Activated CD8-positive, alpha-beta T cell treated with anti-CD3 and anti-CD28 coated beads for 36 hours (primary cell): ENCODE results near the gene THBS1. TPM values are rescaled to one million over a fixed set of nuclear protein-coding genes. Genes with fewer than 3 reads are reported as not detected.

Experiments
- ATAC-seq: fragments of 200-7000 bp; cut with Tn5 transposase; one replicate; pipeline ENCODE4 v1.10.0; 2021; ENCODE audit warnings: mild to moderate bottlenecking, moderate library complexity
- CTCF ChIA-PET: fragments of 350-600 bp; sonication (Branson Sonifier 250); formaldehyde crosslinking; loops from one replicate; lab custom pipeline; 2021; ENCODE audit warnings: antibody characterized with exemption; lab: Charles Lee
- POLR2A ChIA-PET: fragments of 350-600 bp; sonication (Branson Sonifier 250); formaldehyde crosslinking; loops from one replicate; lab custom pipeline; 2021; ENCODE audit warnings: antibody characterized with exemption; lab: Charles Lee
- DNase-seq: peaks from one replicate; pipeline ENCODE4 v3.0.0-alpha.2; 2020
- H3K27ac Mint-ChIP-seq: one replicate; pipeline ENCODE4 v1.8.0; 2021; ENCODE audit warnings: mild to moderate bottlenecking, mixed read lengths
- H3K27me3 Mint-ChIP-seq: one replicate; pipeline ENCODE4 v1.8.0; 2021; ENCODE audit warnings: mixed read lengths
- H3K36me3 Mint-ChIP-seq: one replicate; pipeline ENCODE4 v1.8.0; 2021; ENCODE audit warnings: low read depth, mixed read lengths
- H3K4me1 Mint-ChIP-seq: one replicate; pipeline ENCODE4 v1.8.0; 2021; ENCODE audit warnings: low read depth, mixed read lengths
- H3K4me3 Mint-ChIP-seq: one replicate; pipeline ENCODE4 v1.8.0; 2021; ENCODE audit warnings: mild to moderate bottlenecking, moderate library complexity, mixed read lengths
- H3K9me3 Mint-ChIP-seq: one replicate; pipeline ENCODE4 v1.8.0; 2021; ENCODE audit warnings: mixed read lengths
- intact Hi-C: fragments of 100-400 bp; cut with micrococcal nuclease; formaldehyde crosslinking; loops from one replicate; pipeline ENCODE4 v1.10.0; 2022
- total RNA-seq, 2 experiments: library from RNA; stranded (reverse); gene quantifications; one replicate each; pipeline ENCODE4 v1.2.3, GENCODE V29; 2021
- TF ChIP-seq, protein P1 (sequence below): fragments of 200-600 bp; IDR thresholded peaks from one replicate; pipeline ENCODE4 v1.8.0; 2022; ENCODE audit warnings: antibody characterized with exemption, mild to moderate bottlenecking

Gene THBS1
- total RNA-seq, 2 experiments from 2014 or later, result 0.54 to 1.1 TPM

- Mint-ChIP-seq H3K4me3 (no peak overlapping the region), H3K27ac (no peak overlapping the region), H3K27me3 (peaks cover 2% of the 10 kb centered on the region), H3K9me3 (no peaks in the 10 kb centered on the region), H3K36me3 (no peaks in the 10 kb centered on the region), H3K4me1 (peaks cover 6% of the 10 kb centered on the region)
- POLR2A ChIA-PET, result no interaction called here
- CTCF ChIA-PET, result no interaction called here
- intact Hi-C loops, result loop anchor here (10.0 kb wide), 1 partner anchor 68 kb away; no protein-coding TSS in a partner anchor
- TF ChIP-seq, protein P1, sequence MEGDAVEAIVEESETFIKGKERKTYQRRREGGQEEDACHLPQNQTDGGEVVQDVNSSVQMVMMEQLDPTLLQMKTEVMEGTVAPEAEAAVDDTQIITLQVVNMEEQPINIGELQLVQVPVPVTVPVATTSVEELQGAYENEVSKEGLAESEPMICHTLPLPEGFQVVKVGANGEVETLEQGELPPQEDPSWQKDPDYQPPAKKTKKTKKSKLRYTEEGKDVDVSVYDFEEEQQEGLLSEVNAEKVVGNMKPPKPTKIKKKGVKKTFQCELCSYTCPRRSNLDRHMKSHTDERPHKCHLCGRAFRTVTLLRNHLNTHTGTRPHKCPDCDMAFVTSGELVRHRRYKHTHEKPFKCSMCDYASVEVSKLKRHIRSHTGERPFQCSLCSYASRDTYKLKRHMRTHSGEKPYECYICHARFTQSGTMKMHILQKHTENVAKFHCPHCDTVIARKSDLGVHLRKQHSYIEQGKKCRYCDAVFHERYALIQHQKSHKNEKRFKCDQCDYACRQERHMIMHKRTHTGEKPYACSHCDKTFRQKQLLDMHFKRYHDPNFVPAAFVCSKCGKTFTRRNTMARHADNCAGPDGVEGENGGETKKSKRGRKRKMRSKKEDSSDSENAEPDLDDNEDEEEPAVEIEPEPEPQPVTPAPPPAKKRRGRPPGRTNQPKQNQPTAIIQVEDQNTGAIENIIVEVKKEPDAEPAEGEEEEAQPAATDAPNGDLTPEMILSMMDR, result no peak
- no peak for ATAC-seq
- no peak for DNase-seq
Observed at GRCh38 chr15:39596358-39597051, 15.6 kb downstream of the THBS1 start.

DNA sequence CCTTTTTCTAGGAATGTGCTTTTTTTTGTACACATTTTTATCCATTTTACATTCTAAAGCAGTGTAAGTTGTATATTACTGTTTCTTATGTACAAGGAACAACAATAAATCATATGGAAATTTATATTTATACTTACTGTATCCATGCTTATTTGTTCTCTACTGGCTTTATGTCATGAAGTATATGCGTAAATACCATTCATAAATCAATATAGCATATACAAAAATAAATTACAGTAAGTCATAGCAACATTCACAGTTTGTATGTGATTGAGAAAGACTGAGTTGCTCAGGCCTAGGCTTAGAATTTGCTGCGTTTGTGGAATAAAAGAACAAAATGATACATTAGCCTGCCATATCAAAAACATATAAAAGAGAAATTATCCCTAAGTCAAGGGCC, 16.5 kb downstream of the THBS1 start:
- H3K27me3 Mint-ChIP-seq, result peaks cover 2% of the 10 kb centered on the region
- TF ChIP-seq, protein P1, result no peak
- CTCF ChIA-PET, result no interaction called here

DNA sequence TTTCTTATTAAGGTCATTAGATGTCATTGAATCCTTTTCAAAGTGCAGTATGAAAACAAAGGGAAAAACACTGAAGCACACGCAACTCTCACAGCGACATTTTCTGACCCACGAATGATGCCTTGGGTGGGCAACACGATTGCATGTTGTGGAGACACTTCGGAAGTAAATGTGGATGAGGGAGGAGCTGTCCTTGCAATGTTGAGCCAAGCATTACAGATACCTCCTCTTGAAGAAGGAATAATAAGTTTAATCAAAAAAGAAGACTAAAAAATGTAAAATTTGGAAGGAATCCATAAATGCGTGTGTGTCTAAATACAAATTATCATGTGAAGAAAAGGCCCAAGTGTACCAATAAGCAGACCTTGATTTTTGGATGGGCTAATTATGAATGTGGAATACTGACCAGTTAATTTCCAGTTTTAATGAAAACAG, 16.9 kb downstream of the THBS1 start:
- Mint-ChIP-seq H3K27ac (no peak overlapping the region), H3K4me3 (no peak overlapping the region), H3K4me1 (peaks cover 6% of the 10 kb centered on the region), H3K9me3 (no peaks in the 10 kb centered on the region), H3K27me3 (peaks cover 2% of the 10 kb centered on the region), H3K36me3 (no peaks in the 10 kb centered on the region)
- ATAC-seq, result no peak
- POLR2A ChIA-PET, result no interaction called here
- intact Hi-C loops, result loop anchor here (10.0 kb wide), 1 partner anchor 67 kb away; no protein-coding TSS in a partner anchor
- CTCF ChIA-PET, result no interaction called here
- TF ChIP-seq, protein P1, result no peak
- no peak for DNase-seq

More for the DNA sequence above, 16.5 kb downstream of the THBS1 start:
- DNase-seq, result no peak
- Mint-ChIP-seq H3K27ac (no peak overlapping the region), H3K4me1 (peaks cover 6% of the 10 kb centered on the region), H3K36me3 (no peaks in the 10 kb centered on the region), H3K4me3 (no peak overlapping the region), H3K9me3 (no peaks in the 10 kb centered on the region)
- POLR2A ChIA-PET, result no interaction called here
- intact Hi-C loops, result loop anchor here (10.0 kb wide), 1 partner anchor 67 kb away; no protein-coding TSS in a partner anchor
- ATAC-seq, result no peak

DNA sequence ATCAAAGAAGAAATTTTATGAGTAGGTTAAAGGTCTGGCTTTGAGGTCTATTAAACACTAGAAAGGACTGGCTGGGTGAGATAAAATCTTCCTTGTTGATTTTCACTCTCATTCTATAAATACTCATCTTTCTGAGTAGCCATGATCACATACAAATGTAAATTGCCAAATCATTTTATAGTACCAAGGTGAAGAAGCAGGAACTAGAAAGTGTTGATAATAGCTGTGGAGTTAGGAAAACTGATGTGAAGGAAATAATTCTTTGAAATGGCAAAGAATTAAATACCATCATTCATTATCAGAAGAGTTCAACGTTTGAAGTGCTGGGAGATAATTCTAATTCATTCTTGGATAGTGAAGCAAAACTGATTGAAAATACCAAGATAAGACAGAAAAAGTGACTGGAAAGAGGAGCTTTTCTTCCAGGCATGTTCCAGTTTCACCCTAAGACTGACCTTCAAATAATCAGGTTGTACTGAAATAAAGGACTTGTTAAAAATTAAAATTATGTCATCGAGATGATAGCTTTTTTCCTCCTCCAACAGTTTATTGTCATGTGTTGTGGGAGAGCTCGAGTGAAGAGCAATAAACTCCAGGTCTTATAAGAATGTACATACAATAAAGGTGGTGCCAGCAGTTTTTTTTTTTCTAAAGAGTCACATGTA, 17.4 kb downstream of the THBS1 start:
- ChIA-PET POLR2A (no interaction called here), CTCF (no interaction called here)
- TF ChIP-seq, protein P1, result no peak
- Mint-ChIP-seq H3K4me3 (no peak overlapping the region), H3K27me3 (peaks cover 2% of the 10 kb centered on the region), H3K36me3 (no peaks in the 10 kb centered on the region), H3K9me3 (no peaks in the 10 kb centered on the region), H3K4me1 (peaks cover 6% of the 10 kb centered on the region), H3K27ac (no peak overlapping the region)
- ATAC-seq (no peak), DNase-seq (no peak)
- intact Hi-C loops, result loop anchor here (10.0 kb wide), 1 partner anchor 66 kb away; no protein-coding TSS in a partner anchor
